ENCODE results near the gene PCDH10.

The PCDH10 gene

DNA sequence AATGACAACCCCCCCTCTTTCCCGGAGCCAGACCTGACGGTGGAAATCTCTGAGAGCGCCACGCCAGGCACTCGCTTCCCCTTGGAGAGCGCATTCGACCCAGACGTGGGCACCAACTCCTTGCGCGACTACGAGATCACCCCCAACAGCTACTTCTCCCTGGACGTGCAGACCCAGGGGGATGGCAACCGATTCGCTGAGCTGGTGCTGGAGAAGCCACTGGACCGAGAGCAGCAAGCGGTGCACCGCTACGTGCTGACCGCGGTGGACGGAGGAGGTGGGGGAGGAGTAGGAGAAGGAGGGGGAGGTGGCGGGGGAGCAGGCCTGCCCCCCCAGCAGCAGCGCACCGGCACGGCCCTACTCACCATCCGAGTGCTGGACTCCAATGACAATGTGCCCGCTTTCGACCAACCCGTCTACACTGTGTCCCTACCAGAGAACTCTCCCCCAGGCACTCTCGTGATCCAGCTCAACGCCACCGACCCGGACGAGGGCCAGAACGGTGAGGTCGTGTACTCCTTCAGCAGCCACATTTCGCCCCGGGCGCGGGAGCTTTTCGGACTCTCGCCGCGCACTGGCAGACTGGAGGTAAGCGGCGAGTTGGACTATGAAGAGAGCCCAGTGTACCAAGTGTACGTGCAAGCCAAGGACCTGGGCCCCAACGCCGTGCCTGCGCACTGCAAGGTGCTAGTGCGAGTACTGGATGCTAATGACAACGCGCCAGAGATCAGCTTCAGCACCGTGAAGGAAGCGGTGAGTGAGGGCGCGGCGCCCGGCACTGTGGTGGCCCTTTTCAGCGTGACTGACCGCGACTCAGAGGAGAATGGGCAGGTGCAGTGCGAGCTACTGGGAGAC, 1.6 kb downstream of the PCDH10 start:
- Histone ChIP-seq H3K4me1 (ENCODE audit: control extremely low read depth in 1 of 4, control insufficient read depth in 4 of 4, insufficient read depth in 4 of 4, low read length in 3 of 4) (peaks cover 15 to 75% (median 57%) of the 10 kb centered on the region in 4 experiments), H3K27ac (ENCODE audit: insufficient read depth in 1 of 2, low read depth in 1 of 2, low read length in 2 of 2, poor library complexity in 1 of 2, severe bottlenecking in 2 of 2) (no peak overlapping the region), H3K4me3 (ENCODE audit: control insufficient read depth in 1 of 7, extremely low read depth in 1 of 7, insufficient read depth in 4 of 7, low read depth in 2 of 7, low read length in 6 of 7) (peak overlapping the region in 5 of 7 experiments; percentile 27 to 50 (median 40)), H3K27me3 (replicated peaks in 2 of 5; ENCODE audit: control insufficient read depth in 4 of 5, insufficient read depth in 5 of 5, low read length in 4 of 5) (peaks cover 11 to 86% (median 66%) of the 10 kb centered on the region in 5 experiments), H3K36me3 (ENCODE audit: control insufficient read depth in 4 of 4, insufficient read depth in 4 of 4, low read length in 3 of 4) (no peaks in the 10 kb centered on the region), H3K9me3 (ENCODE audit: control extremely low read depth in 1 of 5, control insufficient read depth in 4 of 5, insufficient read depth in 2 of 5, low read depth in 1 of 5, low read length in 4 of 5) (no peaks in the 10 kb centered on the region)
- DNase-seq: peak in 2 of 3 donors; percentile 38 to 48
- ChIA-PET CTCF (interaction anchor here (1.2 kb wide), 1 partner anchor 24 kb away, joined by 4 read pairs; no protein-coding TSS in a partner anchor), POLR2A (interaction anchor here (0.6 kb wide), 1 partner anchor 23 kb away, joined by 4 read pairs; no protein-coding TSS in a partner anchor)
- WGBS (ENCODE audit: insufficient coverage): 2% methylated on average over 43 of the region's 63 CpGs

DNA sequence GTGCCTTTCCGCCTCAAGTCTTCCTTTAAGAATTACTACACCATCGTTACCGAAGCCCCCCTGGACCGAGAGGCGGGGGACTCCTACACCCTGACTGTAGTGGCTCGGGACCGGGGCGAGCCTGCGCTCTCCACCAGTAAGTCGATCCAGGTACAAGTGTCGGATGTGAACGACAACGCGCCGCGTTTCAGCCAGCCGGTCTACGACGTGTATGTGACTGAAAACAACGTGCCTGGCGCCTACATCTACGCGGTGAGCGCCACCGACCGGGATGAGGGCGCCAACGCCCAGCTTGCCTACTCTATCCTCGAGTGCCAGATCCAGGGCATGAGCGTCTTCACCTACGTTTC, 2.2 kb downstream of the PCDH10 start:
- Histone ChIP-seq H3K27me3 (replicated peaks in 2 of 5; ENCODE audit: control insufficient read depth in 4 of 5, insufficient read depth in 5 of 5, low read length in 4 of 5) (peaks cover 11 to 85% (median 62%) of the 10 kb centered on the region in 5 experiments), H3K4me3 (ENCODE audit: control insufficient read depth in 1 of 7, extremely low read depth in 1 of 7, insufficient read depth in 4 of 7, low read depth in 2 of 7, low read length in 6 of 7) (peak overlapping the region in 5 of 7 experiments; percentile 27 to 50 (median 34))

DNA sequence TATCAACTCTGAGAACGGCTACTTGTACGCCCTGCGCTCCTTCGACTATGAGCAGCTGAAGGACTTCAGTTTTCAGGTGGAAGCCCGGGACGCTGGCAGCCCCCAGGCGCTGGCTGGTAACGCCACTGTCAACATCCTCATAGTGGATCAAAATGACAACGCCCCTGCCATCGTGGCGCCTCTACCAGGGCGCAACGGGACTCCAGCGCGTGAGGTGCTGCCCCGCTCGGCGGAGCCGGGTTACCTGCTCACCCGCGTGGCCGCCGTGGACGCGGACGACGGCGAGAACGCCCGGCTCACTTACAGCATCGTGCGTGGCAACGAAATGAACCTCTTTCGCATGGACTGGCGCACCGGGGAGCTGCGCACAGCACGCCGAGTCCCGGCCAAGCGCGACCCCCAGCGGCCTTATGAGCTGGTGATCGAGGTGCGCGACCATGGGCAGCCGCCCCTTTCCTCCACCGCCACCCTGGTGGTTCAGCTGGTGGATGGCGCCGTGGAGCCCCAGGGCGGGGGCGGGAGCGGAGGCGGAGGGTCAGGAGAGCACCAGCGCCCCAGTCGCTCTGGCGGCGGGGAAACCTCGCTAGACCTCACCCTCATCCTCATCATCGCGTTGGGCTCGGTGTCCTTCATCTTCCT, 2.7 kb downstream of the PCDH10 start:
- Histone ChIP-seq H3K27ac (ENCODE audit: insufficient read depth in 1 of 2, low read depth in 1 of 2, low read length in 2 of 2, poor library complexity in 1 of 2, severe bottlenecking in 2 of 2) (no peak overlapping the region), H3K27me3 (replicated peaks in 2 of 5; ENCODE audit: control insufficient read depth in 4 of 5, insufficient read depth in 5 of 5, low read length in 4 of 5) (peaks cover 11 to 84% (median 58%) of the 10 kb centered on the region in 5 experiments), H3K36me3 (ENCODE audit: control insufficient read depth in 4 of 4, insufficient read depth in 4 of 4, low read length in 3 of 4) (no peaks in the 10 kb centered on the region), H3K4me1 (ENCODE audit: control extremely low read depth in 1 of 4, control insufficient read depth in 4 of 4, insufficient read depth in 4 of 4, low read length in 3 of 4) (peaks cover 15 to 72% (median 56%) of the 10 kb centered on the region in 4 experiments), H3K4me3 (ENCODE audit: control insufficient read depth in 1 of 7, extremely low read depth in 1 of 7, insufficient read depth in 4 of 7, low read depth in 2 of 7, low read length in 6 of 7) (peak overlapping the region in 5 of 7 experiments; percentile 27 to 53 (median 40)), H3K9me3 (ENCODE audit: control extremely low read depth in 1 of 5, control insufficient read depth in 4 of 5, insufficient read depth in 2 of 5, low read depth in 1 of 5, low read length in 4 of 5) (no peaks in the 10 kb centered on the region)
- WGBS (ENCODE audit: insufficient coverage): 1% methylated on average over 55 of the region's 62 CpGs
- ChIA-PET POLR2A (interaction anchor here (1.0 kb wide), 1 partner anchor 17 kb away, joined by 3 read pairs; no protein-coding TSS in a partner anchor), CTCF (no interaction called here)
- DNase-seq: peak in 2 of 3 donors; percentile 39 to 62

More for the DNA sequence above, 2.2 kb downstream of the PCDH10 start:
- Histone ChIP-seq H3K9me3 (ENCODE audit: control extremely low read depth in 1 of 5, control insufficient read depth in 4 of 5, insufficient read depth in 2 of 5, low read depth in 1 of 5, low read length in 4 of 5) (no peaks in the 10 kb centered on the region), H3K27ac (ENCODE audit: insufficient read depth in 1 of 2, low read depth in 1 of 2, low read length in 2 of 2, poor library complexity in 1 of 2, severe bottlenecking in 2 of 2) (no peak overlapping the region), H3K36me3 (ENCODE audit: control insufficient read depth in 4 of 4, insufficient read depth in 4 of 4, low read length in 3 of 4) (no peaks in the 10 kb centered on the region), H3K4me1 (ENCODE audit: control extremely low read depth in 1 of 4, control insufficient read depth in 4 of 4, insufficient read depth in 4 of 4, low read length in 3 of 4) (peaks cover 15 to 74% (median 57%) of the 10 kb centered on the region in 4 experiments)
- CTCF ChIA-PET: no interaction called here
- POLR2A ChIA-PET: interaction anchor here (0.6 kb wide), 1 partner anchor 22 kb away, joined by 4 read pairs; no protein-coding TSS in a partner anchor
- DNase-seq: peak in 1 of 3 donors; percentile 37
- WGBS (ENCODE audit: insufficient coverage): under 1% methylated on average over 29 of the region's 31 CpGs

DNA sequence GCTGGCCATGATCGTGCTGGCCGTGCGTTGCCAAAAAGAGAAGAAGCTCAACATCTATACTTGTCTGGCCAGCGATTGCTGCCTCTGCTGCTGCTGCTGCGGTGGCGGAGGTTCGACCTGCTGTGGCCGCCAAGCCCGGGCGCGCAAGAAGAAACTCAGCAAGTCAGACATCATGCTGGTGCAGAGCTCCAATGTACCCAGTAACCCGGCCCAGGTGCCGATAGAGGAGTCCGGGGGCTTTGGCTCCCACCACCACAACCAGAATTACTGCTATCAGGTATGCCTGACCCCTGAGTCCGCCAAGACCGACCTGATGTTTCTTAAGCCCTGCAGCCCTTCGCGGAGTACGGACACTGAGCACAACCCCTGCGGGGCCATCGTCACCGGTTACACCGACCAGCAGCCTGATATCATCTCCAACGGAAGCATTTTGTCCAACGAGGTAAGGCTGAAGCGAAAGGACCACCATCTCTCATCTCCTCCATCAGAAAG, 3.3 kb downstream of the PCDH10 start:
- Histone ChIP-seq H3K27me3 (replicated peaks in 2 of 5; ENCODE audit: control insufficient read depth in 4 of 5, insufficient read depth in 5 of 5, low read length in 4 of 5) (peaks cover 11 to 78% (median 54%) of the 10 kb centered on the region in 5 experiments), H3K27ac (ENCODE audit: insufficient read depth in 1 of 2, low read depth in 1 of 2, low read length in 2 of 2, poor library complexity in 1 of 2, severe bottlenecking in 2 of 2) (no peak overlapping the region), H3K36me3 (ENCODE audit: control insufficient read depth in 4 of 4, insufficient read depth in 4 of 4, low read length in 3 of 4) (no peaks in the 10 kb centered on the region), H3K4me1 (ENCODE audit: control extremely low read depth in 1 of 4, control insufficient read depth in 4 of 4, insufficient read depth in 4 of 4, low read length in 3 of 4) (peaks cover 11 to 70% (median 53%) of the 10 kb centered on the region in 4 experiments), H3K4me3 (ENCODE audit: control insufficient read depth in 1 of 7, extremely low read depth in 1 of 7, insufficient read depth in 4 of 7, low read depth in 2 of 7, low read length in 6 of 7) (peak overlapping the region in 5 of 7 experiments; percentile 27 to 53 (median 40)), H3K9me3 (ENCODE audit: control extremely low read depth in 1 of 5, control insufficient read depth in 4 of 5, insufficient read depth in 2 of 5, low read depth in 1 of 5, low read length in 4 of 5) (no peaks in the 10 kb centered on the region)
- peak in 1 of 3 donors; percentile 35 for DNase-seq
- POLR2A ChIA-PET: interaction anchor here (1.0 kb wide), 1 partner anchor 16 kb away, joined by 3 read pairs; no protein-coding TSS in a partner anchor
- WGBS (ENCODE audit: insufficient coverage): under 1% methylated on average over 23 of the region's 26 CpGs
- CTCF ChIA-PET: no interaction called here

DNA sequence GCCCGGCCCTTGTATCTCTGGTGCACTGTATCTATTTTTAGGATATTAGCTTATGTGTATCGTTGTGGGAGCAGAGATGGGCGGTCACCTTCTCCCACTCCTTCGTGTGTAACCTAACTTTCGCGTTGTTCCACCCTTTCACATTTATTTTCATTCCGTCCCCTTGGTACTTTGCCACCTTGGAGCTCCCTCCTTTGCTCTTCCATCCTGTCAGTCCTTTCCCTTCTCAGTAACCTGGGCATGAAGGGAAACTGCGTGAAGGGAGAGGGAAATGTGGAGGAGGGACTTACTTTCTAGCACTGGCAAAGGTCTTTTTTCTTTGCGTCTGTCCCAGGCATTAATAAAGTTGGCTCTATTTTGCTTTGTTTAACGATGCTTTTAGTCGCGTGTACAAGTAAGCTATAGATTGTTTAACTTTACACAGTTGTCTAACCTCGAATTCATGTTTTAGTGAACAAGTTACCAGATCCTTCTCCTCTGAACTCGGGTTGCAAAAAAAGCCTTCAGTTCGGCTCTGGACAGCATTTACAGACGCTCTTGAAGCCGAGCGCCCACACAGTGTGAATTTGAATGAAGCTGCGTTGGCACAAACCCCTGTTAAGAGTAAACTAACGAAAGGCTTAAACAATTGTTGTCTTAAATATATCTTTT, 3.9 kb downstream of the PCDH10 start:
- Histone ChIP-seq H3K4me3 (ENCODE audit: control insufficient read depth in 1 of 7, extremely low read depth in 1 of 7, insufficient read depth in 4 of 7, low read depth in 2 of 7, low read length in 6 of 7) (peak overlapping the region in 3 of 7 experiments; percentile 27 to 53 (median 34)), H3K27me3 (replicated peaks in 2 of 5; ENCODE audit: control insufficient read depth in 4 of 5, insufficient read depth in 5 of 5, low read length in 4 of 5) (peaks cover 11 to 73% (median 50%) of the 10 kb centered on the region in 5 experiments), H3K27ac (ENCODE audit: insufficient read depth in 1 of 2, low read depth in 1 of 2, low read length in 2 of 2, poor library complexity in 1 of 2, severe bottlenecking in 2 of 2) (no peak overlapping the region)

DNA sequence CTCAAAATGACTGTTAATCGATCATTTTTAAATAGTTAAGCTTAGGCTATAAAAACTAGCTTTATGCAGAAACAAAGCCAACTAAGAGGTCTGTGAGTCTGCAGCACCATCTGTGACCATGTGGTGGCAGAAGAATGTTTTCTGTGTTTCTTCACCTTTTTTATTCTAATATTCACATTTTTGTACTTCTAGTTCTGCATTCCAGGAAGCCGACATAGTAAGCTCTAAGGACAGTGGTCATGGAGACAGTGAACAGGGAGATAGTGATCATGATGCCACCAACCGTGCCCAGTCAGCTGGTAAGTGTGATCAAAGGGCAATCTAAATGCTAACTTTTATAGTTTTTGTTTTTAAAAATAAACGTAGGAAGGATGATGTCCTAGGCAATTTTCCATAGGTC, 5.6 kb downstream of the PCDH10 start:
- peaks cover 9 to 55% (median 34%) of the 10 kb centered on the region in 5 experiments for H3K27me3 ChIP-seq (replicated peaks in 2 of 5; ENCODE audit: control insufficient read depth in 4 of 5, insufficient read depth in 5 of 5, low read length in 4 of 5)
- CTCF ChIA-PET: interaction anchor here (0.6 to 1.9 kb wide), 7 partner anchors 8 to 1876 kb away, joined by 3 to 6 read pairs (median 3); no protein-coding TSS in a partner anchor

More for the DNA sequence above, 3.9 kb downstream of the PCDH10 start:
- ChIA-PET CTCF (interaction anchor here (1.1 to 1.3 kb wide), 3 partner anchors 10 to 331 kb away, joined by 3 to 10 read pairs (median 3); no protein-coding TSS in a partner anchor), POLR2A (interaction anchor here (1.0 kb wide), 1 partner anchor 16 kb away, joined by 3 read pairs; no protein-coding TSS in a partner anchor)
- DNase-seq: peak in 1 of 3 donors; percentile 24
- H3K36me3 ChIP-seq (ENCODE audit: control insufficient read depth in 4 of 4, insufficient read depth in 4 of 4, low read length in 3 of 4): no peaks in the 10 kb centered on the region
- H3K9me3 ChIP-seq (ENCODE audit: control extremely low read depth in 1 of 5, control insufficient read depth in 4 of 5, insufficient read depth in 2 of 5, low read depth in 1 of 5, low read length in 4 of 5): no peaks in the 10 kb centered on the region
- WGBS (ENCODE audit: insufficient coverage): 5% methylated on average over 5 of the region's 20 CpGs
- peaks cover 10 to 64% (median 54%) of the 10 kb centered on the region in 4 experiments for H3K4me1 ChIP-seq (ENCODE audit: control extremely low read depth in 1 of 4, control insufficient read depth in 4 of 4, insufficient read depth in 4 of 4, low read length in 3 of 4)

More for the DNA sequence above, 5.6 kb downstream of the PCDH10 start:
- DNase-seq: peak in 2 of 3 donors; percentile 72 to 74
- no peaks in the 10 kb centered on the region for H3K36me3 ChIP-seq (ENCODE audit: control insufficient read depth in 4 of 4, insufficient read depth in 4 of 4, low read length in 3 of 4)
- H3K4me1 ChIP-seq (ENCODE audit: control extremely low read depth in 1 of 4, control insufficient read depth in 4 of 4, insufficient read depth in 4 of 4, low read length in 3 of 4): peaks cover 3 to 51% (median 38%) of the 10 kb centered on the region in 4 experiments
- H3K27ac ChIP-seq (ENCODE audit: insufficient read depth in 1 of 2, low read depth in 1 of 2, low read length in 2 of 2, poor library complexity in 1 of 2, severe bottlenecking in 2 of 2): no peak overlapping the region
- WGBS (ENCODE audit: insufficient coverage): 19% methylated on average over 3 of the region's 4 CpGs
- H3K4me3 ChIP-seq (ENCODE audit: control insufficient read depth in 1 of 7, extremely low read depth in 1 of 7, insufficient read depth in 4 of 7, low read depth in 2 of 7, low read length in 6 of 7): no peak overlapping the region
- POLR2A ChIA-PET: no interaction called here
- no peaks in the 10 kb centered on the region for H3K9me3 ChIP-seq (ENCODE audit: control extremely low read depth in 1 of 5, control insufficient read depth in 4 of 5, insufficient read depth in 2 of 5, low read depth in 1 of 5, low read length in 4 of 5)
